AG09319 (cell line): Measurements from ENCODE around the gene TCF4.

Experiments
- DNase-seq: peaks from one replicate; pipeline ENCODE4 v3.0.0-alpha.2; 2010; ENCODE audit warnings: low read depth; ENCODE audit errors: extremely low read depth
- TF ChIP-seq, protein P1 (sequence below): IDR thresholded peaks from 2 replicates; pipeline ENCODE4 v1.5.1; 2011; ENCODE audit warnings: low read depth, mild to moderate bottlenecking, inconsistent platforms, low read length, moderate library complexity

TCF4 gene

DNA sequence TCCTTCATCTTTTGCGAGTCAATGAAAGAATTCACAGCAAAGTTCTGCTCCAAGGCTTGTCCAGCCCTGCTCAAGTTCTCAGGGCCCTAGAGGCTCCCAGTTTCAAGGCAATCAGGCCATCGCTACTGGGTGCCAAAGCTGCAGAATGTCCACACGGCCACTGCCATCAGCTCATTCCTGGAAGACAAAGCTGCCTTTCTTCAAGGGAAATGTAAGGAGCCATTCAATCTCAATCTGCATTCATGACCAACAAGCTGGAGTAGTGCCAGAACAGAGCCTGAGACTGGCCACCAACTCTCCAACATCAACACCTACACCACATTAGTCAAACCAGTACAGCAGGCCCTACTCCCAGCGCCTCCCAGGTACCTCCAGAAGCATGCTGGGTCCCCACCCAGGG lies 202.2 kb downstream of the TCF4 start:
- DNase-seq: no peak
- TF ChIP-seq, protein P1, sequence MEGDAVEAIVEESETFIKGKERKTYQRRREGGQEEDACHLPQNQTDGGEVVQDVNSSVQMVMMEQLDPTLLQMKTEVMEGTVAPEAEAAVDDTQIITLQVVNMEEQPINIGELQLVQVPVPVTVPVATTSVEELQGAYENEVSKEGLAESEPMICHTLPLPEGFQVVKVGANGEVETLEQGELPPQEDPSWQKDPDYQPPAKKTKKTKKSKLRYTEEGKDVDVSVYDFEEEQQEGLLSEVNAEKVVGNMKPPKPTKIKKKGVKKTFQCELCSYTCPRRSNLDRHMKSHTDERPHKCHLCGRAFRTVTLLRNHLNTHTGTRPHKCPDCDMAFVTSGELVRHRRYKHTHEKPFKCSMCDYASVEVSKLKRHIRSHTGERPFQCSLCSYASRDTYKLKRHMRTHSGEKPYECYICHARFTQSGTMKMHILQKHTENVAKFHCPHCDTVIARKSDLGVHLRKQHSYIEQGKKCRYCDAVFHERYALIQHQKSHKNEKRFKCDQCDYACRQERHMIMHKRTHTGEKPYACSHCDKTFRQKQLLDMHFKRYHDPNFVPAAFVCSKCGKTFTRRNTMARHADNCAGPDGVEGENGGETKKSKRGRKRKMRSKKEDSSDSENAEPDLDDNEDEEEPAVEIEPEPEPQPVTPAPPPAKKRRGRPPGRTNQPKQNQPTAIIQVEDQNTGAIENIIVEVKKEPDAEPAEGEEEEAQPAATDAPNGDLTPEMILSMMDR: no peak

DNA sequence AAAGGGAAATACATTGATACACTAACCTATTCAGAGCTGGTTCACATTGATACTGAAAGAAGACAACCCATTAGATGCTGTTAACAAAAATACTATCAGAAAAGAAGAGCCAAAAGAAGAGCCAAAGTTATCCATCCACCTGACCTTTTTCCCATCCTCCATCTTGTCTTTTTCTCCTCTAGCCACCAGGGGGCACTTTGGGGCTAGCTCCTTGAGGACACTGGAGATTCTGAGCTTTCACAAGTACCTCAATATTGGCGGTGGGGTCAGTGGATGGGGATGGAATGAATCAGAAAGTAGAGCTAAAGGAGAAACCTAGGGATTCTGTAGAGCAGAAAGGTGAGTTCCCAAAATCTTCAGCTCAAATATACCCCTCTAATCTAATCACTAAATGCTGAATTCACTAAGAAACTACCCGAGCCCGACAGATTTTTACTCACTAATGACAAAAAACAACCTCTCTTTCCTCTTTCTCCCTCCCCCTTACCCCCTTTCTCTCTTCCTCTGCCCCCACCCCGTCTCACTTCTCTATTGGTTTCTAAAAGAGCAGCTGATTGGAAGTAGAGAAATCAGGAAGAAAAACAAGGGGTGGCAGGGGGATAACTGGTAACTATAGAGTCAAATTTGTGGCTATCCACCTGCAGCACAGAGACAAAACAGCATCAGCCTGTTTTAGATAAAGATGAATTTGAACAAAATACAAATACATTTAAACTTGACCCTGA lies 203.3 kb downstream of the TCF4 start:
- no peak for DNase-seq
- TF ChIP-seq, protein P1: peak; percentile 66

DNA sequence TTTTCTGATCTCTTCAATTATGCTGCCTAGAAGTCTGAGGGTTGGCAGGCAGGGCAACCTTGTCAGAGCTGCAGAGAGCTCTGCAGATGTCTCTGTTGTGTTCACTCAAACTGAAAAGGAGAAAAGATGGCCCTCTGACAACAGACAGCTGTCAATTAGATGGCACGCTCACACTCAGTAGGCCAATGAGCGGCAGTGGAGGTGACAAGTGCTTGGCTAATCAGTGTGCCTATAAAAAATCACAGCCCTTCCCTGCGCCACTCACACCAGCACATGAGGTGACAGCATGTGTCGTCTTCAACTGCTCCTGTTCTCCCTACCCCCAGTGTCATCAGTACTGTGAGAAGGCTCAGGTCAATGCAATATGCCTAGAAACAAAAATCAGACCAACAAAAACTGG lies 203.9 kb downstream of the TCF4 start:
- TF ChIP-seq, protein P1: no peak
- DNase-seq: no peak

DNA sequence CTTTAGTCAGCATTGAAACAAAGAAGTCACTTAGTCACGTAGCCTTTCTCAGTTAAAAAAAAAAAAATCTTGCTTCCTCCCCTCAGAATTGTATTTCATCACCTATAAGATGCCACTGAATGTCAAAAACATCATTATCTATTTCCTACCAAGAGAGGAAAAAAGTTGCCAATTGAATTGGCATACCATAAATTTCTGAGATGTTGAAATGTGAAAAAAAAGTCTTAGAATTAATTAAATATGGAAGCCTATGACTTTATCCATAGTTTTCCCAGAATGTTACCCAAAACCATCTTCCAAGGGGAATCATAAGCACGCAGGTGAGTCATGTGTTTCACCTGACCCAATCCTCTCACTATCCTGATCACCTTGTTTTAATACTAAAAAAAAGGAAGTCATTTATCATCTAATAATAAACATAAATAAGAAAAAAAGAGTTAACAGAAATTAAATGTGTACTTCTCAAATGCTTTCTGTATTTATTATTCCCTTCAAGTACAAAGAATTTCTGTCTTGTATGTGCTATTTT lies 205.7 kb downstream of the TCF4 start:
- DNase-seq: no peak
- TF ChIP-seq, protein P1: no peak

DNA sequence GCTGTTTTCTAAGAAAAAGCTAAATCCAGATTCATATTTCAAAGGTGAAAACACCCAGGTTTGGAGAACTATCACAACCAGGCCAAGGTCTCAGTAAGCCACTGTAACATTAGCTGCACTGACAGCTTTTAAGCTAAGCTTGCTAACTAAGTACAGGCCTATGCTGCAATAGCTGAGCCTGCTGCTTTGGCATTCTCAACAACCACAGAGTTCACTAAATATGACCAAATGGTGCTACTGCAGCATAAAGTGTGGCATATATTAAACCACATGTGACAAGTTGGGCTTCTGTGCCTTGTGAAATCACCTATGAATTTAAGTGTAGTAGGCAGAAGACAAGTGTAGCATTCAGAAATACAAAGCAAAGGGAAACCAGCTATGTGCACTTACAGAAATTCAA lies 206.7 kb downstream of the TCF4 start:
- no peak for DNase-seq
- TF ChIP-seq, protein P1: no peak

DNA sequence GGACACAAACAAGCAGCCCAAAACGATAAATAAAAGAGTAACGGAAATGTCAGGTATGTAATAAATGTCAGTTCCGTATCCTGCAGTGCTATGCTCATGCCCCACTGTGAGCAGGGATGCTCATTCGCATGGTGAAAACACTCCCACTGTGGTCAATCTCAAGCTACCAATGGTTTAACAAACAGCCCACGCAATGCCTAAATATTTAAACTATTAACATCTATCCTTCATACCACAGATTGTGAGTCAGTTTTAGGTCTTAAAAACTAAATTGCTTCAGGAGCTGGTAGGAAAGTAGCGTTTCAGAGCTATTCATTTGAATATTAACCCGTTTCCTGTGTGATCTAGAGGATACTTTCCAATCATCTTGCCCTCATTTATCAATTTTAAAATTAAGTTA lies 207.4 kb downstream of the TCF4 start:
- DNase-seq: no peak
- TF ChIP-seq, protein P1: no peak

DNA sequence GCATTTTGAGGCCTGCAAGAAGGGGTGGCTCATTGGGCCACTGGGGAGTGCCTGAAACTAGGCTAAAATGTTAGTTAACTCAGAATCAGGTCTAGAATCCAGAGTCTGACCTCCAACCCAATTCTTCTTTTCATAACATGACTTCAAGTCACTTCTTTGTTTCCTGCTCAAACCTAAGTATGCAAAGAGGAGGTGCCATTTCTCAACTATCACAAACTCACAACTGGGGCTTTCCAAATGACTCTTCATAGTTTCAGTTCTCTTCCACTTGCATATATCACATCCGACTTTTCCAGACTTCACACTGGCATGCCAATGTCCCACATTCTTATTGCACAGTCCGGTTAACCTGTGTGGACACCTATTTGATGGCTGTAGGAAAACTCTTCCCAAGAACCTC lies 211.6 kb downstream of the TCF4 start:
- no peak for DNase-seq
- TF ChIP-seq, protein P1: no peak
